Astrocyte (in vitro differentiated cells and primary cell): ENCODE measurements around the gene DYNC1LI1. TPM values are rescaled to one million over a fixed set of nuclear protein-coding genes. Genes with fewer than 3 reads are reported as not detected.

Experiments used
- DNase-seq: peaks from one replicate; pipeline ENCODE4 v3.0.0-alpha.2; 2010; ENCODE audit warnings: low read depth
- FAIRE-seq: peaks from 2 replicates; lab custom pipeline; 2011; peaks lifted over from hg19 to GRCh38; lab: Jason Lieb, UNC
- H2AFZ ChIP-seq: 2 replicates; pipeline ENCODE4 v1.6.0; 2012; ENCODE audit warnings: low read depth, low read length, inconsistent platforms
- H3K27ac ChIP-seq: 2 replicates; pipeline ENCODE4 v1.5.1; 2011; ENCODE audit warnings: low read depth, low read length, inconsistent platforms
- H3K27me3 ChIP-seq: 2 replicates; pipeline ENCODE4 v1.6.0; 2011; ENCODE audit warnings: low read length, inconsistent platforms; ENCODE audit not compliant: insufficient read depth
- H3K36me3 ChIP-seq: 2 replicates; pipeline ENCODE4 v1.5.1; 2011; ENCODE audit warnings: low read length, inconsistent platforms; ENCODE audit not compliant: insufficient read depth
- H3K4me1 ChIP-seq: 2 replicates; pipeline ENCODE4 v1.5.1; 2011; ENCODE audit warnings: low read length, inconsistent platforms; ENCODE audit not compliant: insufficient read depth
- H3K4me2 ChIP-seq: 2 replicates; pipeline ENCODE4 v1.6.0; 2012; ENCODE audit warnings: low read length, inconsistent platforms
- H3K4me3 ChIP-seq: 2 replicates; pipeline ENCODE4 v1.5.1; 2011; ENCODE audit warnings: low read depth, mild to moderate bottlenecking, low read length, inconsistent platforms; ENCODE audit not compliant: insufficient read depth
- H3K79me2 ChIP-seq: 2 replicates; pipeline ENCODE4 v1.6.0; 2012; ENCODE audit warnings: mild to moderate bottlenecking, low read length, inconsistent platforms; ENCODE audit not compliant: insufficient read depth
- H3K9ac ChIP-seq: 2 replicates; pipeline ENCODE4 v1.6.0; 2012; ENCODE audit warnings: mild to moderate bottlenecking, low read length, inconsistent platforms
- H3K9me3 ChIP-seq: 2 replicates; pipeline ENCODE4 v1.5.1; 2012; ENCODE audit warnings: low read depth, mild to moderate bottlenecking, low read length, inconsistent platforms; ENCODE audit not compliant: insufficient read depth
- H4K20me1 ChIP-seq: 2 replicates; pipeline ENCODE4 v1.6.0; 2012; ENCODE audit warnings: low read length, inconsistent platforms; ENCODE audit not compliant: insufficient read depth
- H3K27ac Mint-ChIP-seq: one replicate; pipeline ENCODE4 v1.8.0; 2021; ENCODE audit warnings: mild to moderate bottlenecking, mixed read lengths; ENCODE audit not compliant: unreplicated experiment
- H3K27me3 Mint-ChIP-seq: one replicate; pipeline ENCODE4 v1.8.0; 2021; ENCODE audit warnings: low read depth, mixed read lengths; ENCODE audit not compliant: unreplicated experiment
- H3K36me3 Mint-ChIP-seq: one replicate; pipeline ENCODE4 v1.8.0; 2021; ENCODE audit warnings: low read depth, mixed read lengths; ENCODE audit not compliant: unreplicated experiment
- H3K4me1 Mint-ChIP-seq: one replicate; pipeline ENCODE4 v1.8.0; 2021; ENCODE audit warnings: low read depth, mixed read lengths; ENCODE audit not compliant: unreplicated experiment
- H3K4me3 Mint-ChIP-seq: one replicate; pipeline ENCODE4 v1.8.0; 2021; ENCODE audit warnings: mild to moderate bottlenecking, moderate library complexity, mixed read lengths; ENCODE audit not compliant: unreplicated experiment
- H3K9me3 Mint-ChIP-seq: one replicate; pipeline ENCODE4 v1.8.0; 2021; ENCODE audit warnings: mild to moderate bottlenecking, mixed read lengths; ENCODE audit not compliant: unreplicated experiment
- EZH2 ChIP-seq: IDR thresholded peaks from 2 replicates; pipeline ENCODE4 v1.6.1; 2012; ENCODE audit warnings: mild to moderate bottlenecking, low read length, inconsistent platforms; ENCODE audit not compliant: insufficient read depth
- total RNA-seq: library from RNA; stranded (reverse); gene quantifications from 2 replicates; pipeline ENCODE4 v1.2.1, GENCODE V29; 2021
- TF ChIP-seq, protein P1 (sequence below): IDR thresholded peaks from 2 replicates; pipeline ENCODE4 v1.5.1; 2011; ENCODE audit warnings: low read depth, mild to moderate bottlenecking, inconsistent platforms, low read length, moderate library complexity; ENCODE audit not compliant: insufficient read depth

The DYNC1LI1 gene
- total RNA-seq, 1 donor from 2014 or later = 43.0 TPM

DNA sequence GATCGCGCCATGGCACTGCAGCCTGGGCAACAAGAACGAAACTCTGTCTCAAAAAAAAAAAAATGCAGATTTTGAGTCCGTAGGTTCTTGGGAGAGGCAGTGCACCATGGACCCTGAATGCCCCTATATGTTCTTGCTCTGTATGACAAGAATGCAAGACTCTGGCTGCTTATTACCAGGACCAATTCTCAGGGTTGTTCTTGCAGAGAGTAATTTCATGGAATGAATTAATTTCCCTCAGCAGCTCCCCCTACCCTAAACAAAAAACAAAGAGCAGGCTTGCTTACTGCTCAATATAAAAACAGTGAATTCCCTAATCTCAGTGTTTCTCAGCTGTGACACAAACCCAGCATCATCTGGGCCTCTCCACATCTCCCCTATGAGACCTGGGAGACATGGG, 20.5 kb upstream of the DYNC1LI1 start:
- no peak for DNase-seq
- no peak overlapping the region for H3K27ac Mint-ChIP-seq

DNA sequence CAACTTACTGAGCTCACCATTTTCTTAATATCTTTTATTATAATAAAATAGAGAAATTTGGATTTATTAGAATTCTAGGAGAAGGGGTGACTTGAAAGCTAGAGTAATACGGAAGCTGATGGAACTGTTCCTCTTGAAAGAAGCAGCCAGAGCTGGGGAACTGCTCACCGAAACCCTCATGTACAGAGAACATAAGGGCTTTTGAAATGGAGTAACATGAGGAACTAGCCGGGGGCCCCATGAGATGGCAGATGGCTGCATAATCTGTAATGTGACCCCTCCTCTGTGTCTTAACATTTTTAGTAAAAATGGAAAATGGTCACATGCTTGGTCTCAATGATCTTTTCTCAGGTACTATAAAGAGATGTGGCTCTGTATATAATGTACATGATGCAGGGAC, 15.7 kb upstream of the DYNC1LI1 start:
- TF ChIP-seq, protein P1, sequence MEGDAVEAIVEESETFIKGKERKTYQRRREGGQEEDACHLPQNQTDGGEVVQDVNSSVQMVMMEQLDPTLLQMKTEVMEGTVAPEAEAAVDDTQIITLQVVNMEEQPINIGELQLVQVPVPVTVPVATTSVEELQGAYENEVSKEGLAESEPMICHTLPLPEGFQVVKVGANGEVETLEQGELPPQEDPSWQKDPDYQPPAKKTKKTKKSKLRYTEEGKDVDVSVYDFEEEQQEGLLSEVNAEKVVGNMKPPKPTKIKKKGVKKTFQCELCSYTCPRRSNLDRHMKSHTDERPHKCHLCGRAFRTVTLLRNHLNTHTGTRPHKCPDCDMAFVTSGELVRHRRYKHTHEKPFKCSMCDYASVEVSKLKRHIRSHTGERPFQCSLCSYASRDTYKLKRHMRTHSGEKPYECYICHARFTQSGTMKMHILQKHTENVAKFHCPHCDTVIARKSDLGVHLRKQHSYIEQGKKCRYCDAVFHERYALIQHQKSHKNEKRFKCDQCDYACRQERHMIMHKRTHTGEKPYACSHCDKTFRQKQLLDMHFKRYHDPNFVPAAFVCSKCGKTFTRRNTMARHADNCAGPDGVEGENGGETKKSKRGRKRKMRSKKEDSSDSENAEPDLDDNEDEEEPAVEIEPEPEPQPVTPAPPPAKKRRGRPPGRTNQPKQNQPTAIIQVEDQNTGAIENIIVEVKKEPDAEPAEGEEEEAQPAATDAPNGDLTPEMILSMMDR = no peak
- no peak for TF ChIP-seq EZH2
- no peak overlapping the region for H3K9ac ChIP-seq
- no peaks in the 10 kb centered on the region for H3K36me3 ChIP-seq
- no peak overlapping the region for H3K4me3 ChIP-seq
- H4K20me1 ChIP-seq = no peaks in the 10 kb centered on the region
- H3K27ac Mint-ChIP-seq = no peak overlapping the region
- H3K79me2 ChIP-seq = no peaks in the 10 kb centered on the region
- no peaks in the 10 kb centered on the region for H3K4me1 Mint-ChIP-seq
- H3K9me3 ChIP-seq = no peaks in the 10 kb centered on the region
- no peaks in the 10 kb centered on the region for H3K36me3 Mint-ChIP-seq
- DNase-seq (no peak), FAIRE-seq (no peak)
- H3K27me3 ChIP-seq = peaks cover 3% of the 10 kb centered on the region
- H2AFZ ChIP-seq = no peak overlapping the region
- H3K4me2 ChIP-seq = no peak overlapping the region
- H3K9me3 Mint-ChIP-seq = no peaks in the 10 kb centered on the region
- H3K4me1 ChIP-seq = no peaks in the 10 kb centered on the region
- H3K27ac ChIP-seq = no peak overlapping the region
- H3K27me3 Mint-ChIP-seq = peaks cover 2% of the 10 kb centered on the region
- H3K4me3 Mint-ChIP-seq = no peak overlapping the region

More for the DNA sequence above, 20.5 kb upstream of the DYNC1LI1 start:
- TF ChIP-seq EZH2 = no peak
- TF ChIP-seq, protein P1 = no peak
- Histone ChIP-seq H3K79me2 (no peaks in the 10 kb centered on the region), H3K4me3 (no peak overlapping the region), H3K4me2 (no peak overlapping the region), H3K4me1 (no peaks in the 10 kb centered on the region), H2AFZ (no peak overlapping the region), H3K9ac (no peak overlapping the region), H3K9me3 (no peaks in the 10 kb centered on the region), H3K27me3 (peaks cover 11% of the 10 kb centered on the region), H3K27ac (no peak overlapping the region), H4K20me1 (no peaks in the 10 kb centered on the region), H3K36me3 (no peaks in the 10 kb centered on the region)
- no peaks in the 10 kb centered on the region for H3K9me3 Mint-ChIP-seq
- H3K36me3 Mint-ChIP-seq = no peaks in the 10 kb centered on the region
- H3K4me1 Mint-ChIP-seq = peaks cover 2% of the 10 kb centered on the region
- H3K27me3 Mint-ChIP-seq = peaks cover 2% of the 10 kb centered on the region
- no peak overlapping the region for H3K4me3 Mint-ChIP-seq
- FAIRE-seq = no peak

GRCh38 chr3:32584660-32585059, 14.0 kb upstream of the DYNC1LI1 start:
- Mint-ChIP-seq H3K4me3 (no peak overlapping the region), H3K27me3 (peaks cover 2% of the 10 kb centered on the region), H3K9me3 (no peaks in the 10 kb centered on the region), H3K36me3 (no peaks in the 10 kb centered on the region), H3K4me1 (no peaks in the 10 kb centered on the region), H3K27ac (no peak overlapping the region)
- Histone ChIP-seq H3K27ac (no peak overlapping the region), H3K4me2 (no peak overlapping the region), H3K4me3 (no peak overlapping the region), H4K20me1 (no peaks in the 10 kb centered on the region), H3K36me3 (no peaks in the 10 kb centered on the region), H3K79me2 (no peaks in the 10 kb centered on the region), H2AFZ (no peak overlapping the region), H3K9me3 (no peaks in the 10 kb centered on the region), H3K4me1 (no peaks in the 10 kb centered on the region), H3K27me3 (no peaks in the 10 kb centered on the region), H3K9ac (no peak overlapping the region)
- TF ChIP-seq EZH2 = no peak
- no peak for DNase-seq
- no peak for FAIRE-seq
